ENCODE results near the gene TIMP2. TPM values are rescaled to one million over a fixed set of nuclear protein-coding genes. Genes with fewer than 3 reads are reported as not detected.

Gene TIMP2
- total and polyA plus RNA-seq, 8 donors = 22.2 to 128 (median 51.0) TPM

DNA sequence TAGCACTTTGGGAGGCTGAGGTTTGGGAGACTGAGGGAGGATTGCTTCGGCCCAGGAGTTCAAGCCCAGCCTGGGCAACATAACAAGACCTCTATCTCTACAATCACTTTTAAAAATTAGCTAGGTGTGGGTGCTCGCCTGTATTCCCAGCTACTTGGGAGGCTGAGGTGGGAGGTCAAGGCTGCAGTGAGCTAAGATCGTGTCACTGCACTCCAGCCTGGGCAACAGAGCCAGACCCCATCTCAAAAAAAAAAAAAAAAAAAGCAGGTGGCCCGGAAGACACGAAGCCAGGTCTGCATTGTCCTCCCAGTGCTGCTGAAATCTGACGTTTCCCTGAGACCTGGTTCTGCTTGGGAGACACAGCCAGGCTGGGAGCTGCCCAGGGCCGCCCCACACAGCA lies 18.8 kb upstream of the TIMP2 start:
- ATAC-seq = no peak
- Histone ChIP-seq H3K36me3 (no peaks in the 10 kb centered on the region), H3K9me3 (no peaks in the 10 kb centered on the region), H3K4me3 (no peak overlapping the region), H3K27ac (no peak overlapping the region), H3K27me3 (no peaks in the 10 kb centered on the region), H3K4me1 (peaks cover 0 to 18% (median 9%) of the 10 kb centered on the region in 3 donors)
- WGBS, 2 donors = 82 to 89% methylated on average over 7 of the region's 7 CpGs
- intact Hi-C loops (cut with DNase I) = no loop called here
- no peak for FAIRE-seq
- TF ChIP-seq CTCF (IDR thresholded peaks at IDR 0.05) = no peak
- DNase-seq = no peak

- Histone ChIP-seq H3K36me3 (no peaks in the 10 kb centered on the region), H3K4me3 (no peak overlapping the region), H3K27me3 (no peaks in the 10 kb centered on the region), H3K4me1 (no peaks in the 10 kb centered on the region), H3K27ac (no peak overlapping the region), H3K9me3 (no peaks in the 10 kb centered on the region)
- DNase-seq (no peak), ATAC-seq (no peak), FAIRE-seq (no peak)
- intact Hi-C loops (cut with DNase I) = no loop called here
- 86 to 88% methylated on average over 6 of the region's 6 CpGs for WGBS, 2 donors
- TF ChIP-seq CTCF (IDR thresholded peaks at IDR 0.05) = no peak
These were observed 15.5 kb upstream of the TIMP2 start for GRCh38 chr17:78940708-78941107.

GRCh38 chr17:78940258-78940657 lies 15.1 kb upstream of the TIMP2 start:
- Histone ChIP-seq H3K4me3 (no peak overlapping the region), H3K27ac (no peak overlapping the region), H3K36me3 (no peaks in the 10 kb centered on the region), H3K4me1 (no peaks in the 10 kb centered on the region), H3K9me3 (no peaks in the 10 kb centered on the region), H3K27me3 (no peaks in the 10 kb centered on the region)
- intact Hi-C loops (cut with DNase I) = no loop called here
- no peak for DNase-seq
- FAIRE-seq = no peak
- no peak for TF ChIP-seq CTCF (IDR thresholded peaks at IDR 0.05)
- 81 to 93% methylated on average over 5 of the region's 5 CpGs for WGBS, 2 donors
- no peak for ATAC-seq

DNA sequence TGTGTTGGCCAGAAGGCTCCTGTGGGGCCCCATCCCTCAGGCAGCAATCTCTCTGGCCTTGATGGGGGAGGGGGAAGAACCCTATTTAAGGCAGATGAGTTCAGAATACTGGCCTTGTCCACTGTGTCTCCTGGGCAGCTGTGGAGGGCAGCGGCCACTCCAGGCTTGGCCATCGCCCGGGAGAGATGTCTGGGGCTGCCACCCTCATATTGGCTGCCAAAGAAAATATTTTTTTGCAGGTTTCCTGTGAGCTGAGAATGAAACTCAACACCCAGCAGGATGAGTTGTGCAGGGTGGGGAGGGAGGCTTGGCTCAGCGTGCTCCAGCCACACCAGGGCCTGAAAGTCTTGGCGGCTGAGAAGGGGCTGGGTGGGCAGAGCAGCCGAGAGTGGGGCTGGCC lies 14.4 kb upstream of the TIMP2 start:
- intact Hi-C loops (cut with DNase I) = loop anchor here in 1 of 3 donors (10.0 kb wide), 1 partner anchor 45 kb away; no protein-coding TSS in a partner anchor
- Histone ChIP-seq H3K27me3 (no peaks in the 10 kb centered on the region), H3K9me3 (no peaks in the 10 kb centered on the region), H3K4me3 (no peak overlapping the region), H3K4me1 (peaks cover under 1 to 5% (median 2%) of the 10 kb centered on the region in 3 donors), H3K36me3 (no peaks in the 10 kb centered on the region), H3K27ac (no peak overlapping the region)
- no peak for TF ChIP-seq CTCF (IDR thresholded peaks at IDR 0.05)
- FAIRE-seq (no peak), ATAC-seq (no peak), DNase-seq (no peak)
- WGBS, 2 donors = 90 to 94% methylated on average over 6 of the region's 6 CpGs

DNA sequence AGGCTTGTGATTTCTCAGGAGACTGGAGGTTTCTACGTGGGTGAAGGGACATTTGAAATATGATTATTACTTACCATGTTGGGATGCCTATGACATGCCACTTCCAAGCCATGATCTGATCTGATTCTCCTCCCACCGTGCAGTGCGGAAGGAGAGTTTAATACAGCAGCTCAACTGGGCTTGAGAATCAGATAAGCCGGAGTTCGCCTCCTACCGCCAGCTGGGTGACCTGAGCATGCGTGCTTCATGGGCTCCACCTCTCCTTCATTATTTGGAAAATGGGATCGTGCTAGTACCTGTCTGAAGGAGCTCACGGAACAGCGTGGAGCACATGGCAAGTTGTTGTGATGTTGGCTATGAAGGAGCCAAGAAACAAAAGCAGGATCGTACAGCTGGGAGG lies 12.4 kb upstream of the TIMP2 start:
- DNase-seq = no peak
- TF ChIP-seq CTCF (IDR thresholded peaks at IDR 0.05) = no peak
- Histone ChIP-seq H3K36me3 (no peaks in the 10 kb centered on the region), H3K9me3 (no peaks in the 10 kb centered on the region), H3K27ac (no peak overlapping the region), H3K4me1 (peaks cover 7 to 19% (median 10%) of the 10 kb centered on the region in 3 donors), H3K27me3 (no peaks in the 10 kb centered on the region), H3K4me3 (no peak overlapping the region)
- 83 to 84% methylated on average over 11 of the region's 11 CpGs for WGBS, 2 donors
- no peak for FAIRE-seq
- ATAC-seq = no peak
- intact Hi-C loops (cut with DNase I) = loop anchor here in 1 of 3 donors (10.0 kb wide), 1 partner anchor 47 kb away; no protein-coding TSS in a partner anchor
